K562 (cell line): ENCODE measurements around the gene SLC25A10. TPM values are rescaled to one million over a fixed set of nuclear protein-coding genes. Genes with fewer than 3 reads are reported as not detected.

Experiments
- ATF3 ChIP-seq, 2 experiments: fragments of 450-650 bp in 1 of 2; sonication (generic) in 1 of 2; formaldehyde crosslinking in 1 of 2; IDR thresholded peaks in 1 of 2; conservative IDR thresholded peaks in 1 of 2; 2 replicates each; pipeline versions ENCODE4 v1.6.1 to v1.8.1; 2016 to 2023; ENCODE audit warnings: mild to moderate bottlenecking in 2 of 2, moderate library complexity in 2 of 2, inconsistent platforms in 1 of 2, missing genetic modification reagents in 1 of 2
- CBFA2T3 ChIP-seq: fragments of 450-650 bp; IDR thresholded peaks from 2 replicates; pipeline ENCODE4 v1.6.1; 2017
- E2F1 ChIP-seq: sonication (generic); formaldehyde crosslinking; IDR thresholded peaks from 2 replicates; pipeline ENCODE4 v1.8.1; 2023; ENCODE audit warnings: mild to moderate bottlenecking, missing genetic modification reagents, moderate library complexity
- ESRRA ChIP-seq: fragments of 450-650 bp; IDR thresholded peaks from 2 replicates; pipeline ENCODE4 v1.6.1; 2014; ENCODE audit warnings: low read depth, mild to moderate bottlenecking, moderate library complexity, borderline replicate concordance
- ILK ChIP-seq: fragments of 450-650 bp; IDR thresholded peaks from 2 replicates; pipeline ENCODE4 v1.6.1; 2016; ENCODE audit warnings: missing genetic modification characterization, low read depth, mild to moderate bottlenecking, missing compliant biosample characterization, moderate library complexity, borderline replicate concordance
- MBD1 ChIP-seq: fragments of 250-450 bp; sonication (Bioruptor Pico); IDR thresholded peaks from 2 replicates; pipeline ENCODE4 v1.8.0; 2022; ENCODE audit warnings: inconsistent platforms
- MTA3 ChIP-seq: fragments of 450-650 bp; formaldehyde crosslinking; IDR thresholded peaks from 2 replicates; pipeline ENCODE4 v1.6.1; 2017; ENCODE audit warnings: mild to moderate bottlenecking, borderline replicate concordance
- NCOA1 ChIP-seq: fragments of 450-650 bp; IDR thresholded peaks from 2 replicates; pipeline ENCODE4 v1.6.1; 2016; ENCODE audit warnings: low read depth
- PTRF ChIP-seq: fragments of 450-650 bp; IDR thresholded peaks from 2 replicates; pipeline ENCODE4 v1.6.1; 2016; ENCODE audit warnings: mild to moderate bottlenecking, missing genetic modification characterization, missing compliant biosample characterization
- RNF2 ChIP-seq: sonication (generic); IDR thresholded peaks from 2 replicates; pipeline ENCODE4 v1.6.1; 2016
- SRSF1 ChIP-seq: fragments of 200-400 bp; formaldehyde crosslinking; IDR thresholded peaks from 2 replicates; pipeline ENCODE4 v1.6.1; 2017; ENCODE audit warnings: mild to moderate bottlenecking, low read depth, low read length, moderate library complexity
- TAF15 ChIP-seq: fragments of 200-400 bp; formaldehyde crosslinking; IDR thresholded peaks from 2 replicates; pipeline ENCODE4 v1.6.1; 2017; ENCODE audit warnings: mild to moderate bottlenecking, low read depth, low read length, moderate library complexity
- THRAP3 ChIP-seq: fragments of 450-650 bp; IDR thresholded peaks from 2 replicates; pipeline ENCODE4 v1.6.1; 2016; ENCODE audit warnings: mild to moderate bottlenecking, inconsistent platforms, borderline replicate concordance
- USF2 ChIP-seq: sonication (generic); formaldehyde crosslinking; IDR thresholded peaks from 2 replicates; pipeline ENCODE4 v1.5.0; 2020; ENCODE audit warnings: missing genetic modification reagents
- ZNF263 ChIP-seq: sonication (generic); formaldehyde crosslinking; IDR thresholded peaks from 2 replicates; pipeline ENCODE4 v1.8.0; 2022; ENCODE audit warnings: mild to moderate bottlenecking, missing genetic modification reagents, borderline replicate concordance
- ZNF57 ChIP-seq: fragments of 450-650 bp; formaldehyde crosslinking; IDR thresholded peaks from 2 replicates; pipeline ENCODE4 v1.4.0; 2020; ENCODE audit warnings: mild to moderate bottlenecking, moderate library complexity
- ZNF707 ChIP-seq: fragments of 250-450 bp; sonication (Bioruptor Pico); conservative IDR thresholded peaks from 2 replicates; pipeline ENCODE4 v1.8.0; 2022; ENCODE audit warnings: inconsistent platforms, mild to moderate bottlenecking, moderate library complexity
- ZNF717 ChIP-seq: fragments of 250-450 bp; sonication (Bioruptor Pico); IDR thresholded peaks from 2 replicates; pipeline ENCODE4 v1.5.0; 2021
- polyA plus RNA-seq, 8 experiments: library from polyadenylated mRNA; depleted of rRNA in 4 of 8; stranded (reverse) in 5 of 8; unstranded in 3 of 8; fragments of >200 nt; fragmentation: Nextera tagmentation in 2 of 8; fragmentation: Illumina TruSeq in 1 of 8; extraction: Ambion mirVana in 2 of 8; extraction: Trizol in 1 of 8; gene quantifications; 2 replicates each; pipeline versions ENCODE4 v1.2.1 to v1.2.3, GENCODE V29; 2011 to 2014; ENCODE audit warnings: inconsistent platforms in 1 of 8, missing spikeins in 1 of 8
- total RNA-seq, 7 experiments: library from RNA; depleted of rRNA in 6 of 7; stranded (reverse); fragments of >200 nt in 6 of 7; fragmentation: Illumina TruSeq in 2 of 7; extraction: Trizol in 2 of 7; gene quantifications; 2 replicates each; pipeline versions ENCODE4 v1.2.1 to v1.2.3, GENCODE V29; 2011 to 2021; ENCODE audit warnings: low replicate concordance in 1 of 7
- TF ChIP-seq, protein P1 (sequence below): fragments of 450-650 bp; formaldehyde crosslinking; IDR thresholded peaks from 2 replicates; pipeline ENCODE4 v1.4.0; 2020; ENCODE audit warnings: mild to moderate bottlenecking, mixed read lengths
- TF ChIP-seq, protein P2 (sequence below): fragments of 450-650 bp; IDR thresholded peaks from 2 replicates; pipeline ENCODE4 v1.6.1; 2017; ENCODE audit warnings: mild to moderate bottlenecking, moderate library complexity

Gene SLC25A10
- total and polyA plus RNA-seq, 9 of the 15 experiments (the other 6 are each of a cell fraction or from before 2014, with no cell fraction given) = 0.10 to 85.6 (median 34.3) TPM

DNA sequence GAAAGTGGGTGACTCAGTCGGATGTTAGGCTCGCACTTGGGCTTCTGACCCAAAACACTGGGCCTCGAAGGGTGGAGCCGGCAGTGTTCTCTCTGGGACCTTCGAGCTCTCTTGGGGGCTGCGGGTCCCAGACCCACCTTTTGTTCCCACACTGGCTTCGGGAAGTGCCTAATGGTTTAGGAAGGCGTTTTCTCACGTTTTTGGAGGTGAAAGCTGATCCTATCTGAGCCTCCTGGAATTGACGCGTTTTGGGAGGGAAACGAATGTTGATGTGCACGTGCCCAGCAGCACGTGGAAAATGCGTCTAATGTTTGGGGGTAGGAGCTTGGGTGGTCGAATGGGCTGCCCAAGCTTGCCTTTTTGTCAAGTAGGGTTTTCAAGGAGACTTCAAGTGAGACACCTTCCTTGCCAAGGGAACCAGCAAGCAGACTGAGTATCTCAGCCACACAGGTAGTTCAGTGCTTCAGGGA is 27.6 kb upstream of the SLC25A10 start (continued):
- TF ChIP-seq, protein P1, sequence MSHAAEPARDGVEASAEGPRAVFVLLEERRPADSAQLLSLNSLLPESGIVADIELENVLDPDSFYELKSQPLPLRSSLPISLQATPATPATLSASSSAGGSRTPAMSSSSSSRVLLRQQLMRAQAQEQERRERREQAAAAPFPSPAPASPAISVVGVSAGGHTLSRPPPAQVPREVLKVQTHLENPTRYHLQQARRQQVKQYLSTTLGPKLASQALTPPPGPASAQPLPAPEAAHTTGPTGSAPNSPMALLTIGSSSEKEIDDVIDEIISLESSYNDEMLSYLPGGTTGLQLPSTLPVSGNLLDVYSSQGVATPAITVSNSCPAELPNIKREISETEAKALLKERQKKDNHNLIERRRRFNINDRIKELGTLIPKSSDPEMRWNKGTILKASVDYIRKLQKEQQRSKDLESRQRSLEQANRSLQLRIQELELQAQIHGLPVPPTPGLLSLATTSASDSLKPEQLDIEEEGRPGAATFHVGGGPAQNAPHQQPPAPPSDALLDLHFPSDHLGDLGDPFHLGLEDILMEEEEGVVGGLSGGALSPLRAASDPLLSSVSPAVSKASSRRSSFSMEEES = no peak
- TF ChIP-seq, protein P2, sequence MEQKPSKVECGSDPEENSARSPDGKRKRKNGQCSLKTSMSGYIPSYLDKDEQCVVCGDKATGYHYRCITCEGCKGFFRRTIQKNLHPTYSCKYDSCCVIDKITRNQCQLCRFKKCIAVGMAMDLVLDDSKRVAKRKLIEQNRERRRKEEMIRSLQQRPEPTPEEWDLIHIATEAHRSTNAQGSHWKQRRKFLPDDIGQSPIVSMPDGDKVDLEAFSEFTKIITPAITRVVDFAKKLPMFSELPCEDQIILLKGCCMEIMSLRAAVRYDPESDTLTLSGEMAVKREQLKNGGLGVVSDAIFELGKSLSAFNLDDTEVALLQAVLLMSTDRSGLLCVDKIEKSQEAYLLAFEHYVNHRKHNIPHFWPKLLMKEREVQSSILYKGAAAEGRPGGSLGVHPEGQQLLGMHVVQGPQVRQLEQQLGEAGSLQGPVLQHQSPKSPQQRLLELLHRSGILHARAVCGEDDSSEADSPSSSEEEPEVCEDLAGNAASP = no peak
- TF ChIP-seq TAF15 (no peak), E2F1 (CRISPR knock-in tag) (0 out of 2 replicates have a peak, but pooled peaks have one; percentile 43), ZNF707 (CRISPR knock-in tag) (no peak), CBFA2T3 (no peak), RNF2 (peak; percentile 60; the same call in 1 of the 2 replicates), THRAP3 (no peak), ESRRA (no peak), ZNF263 (CRISPR knock-in tag) (no peak), ILK (tag) (no peak), ZNF717 (CRISPR knock-in tag) (no peak), MBD1 (no peak), USF2 (CRISPR knock-in tag) (peak; percentile 43; the same call in 1 of the 2 replicates), ZNF57 (CRISPR knock-in tag) (no peak), SRSF1 (no peak), MTA3 (no peak), ATF3 (IDR thresholded peaks at IDR 0.05) (peak; percentile 72), ATF3 (CRISPR knock-in tag; conservative IDR thresholded peaks at IDR 0.05) (no peak; the same call in 1 of the 2 replicates), NCOA1 (no peak), PTRF (tag) (no peak)
